ENCODE data around the gene SHE.
A peak's percentile ranks its signal among the peaks of the same experiment; 100 is the strongest.
"Not testable (repeated sequence)": the region's sequence is repeated elsewhere in the genome, so short reads cannot be mapped to it uniquely, and the experiment has no call there.

Gene SHE

GRCh38 chr1:154512760-154513159, 10.5 kb upstream of the SHE start:
- DNase-seq: no peak

GRCh38 chr1:154503898-154504297, 1.7 kb upstream of the SHE start:
- no peak for DNase-seq

- DNase-seq: no peak
Measured at GRCh38 chr1:154502744-154503115, 518 bp upstream of the SHE start.

- DNase-seq: no peak
Measured at GRCh38 chr1:154501423-154502065, 668 bp downstream of the SHE start.

GRCh38 chr1:154500533-154500932, 1.7 kb downstream of the SHE start:
- DNase-seq: no peak

GRCh38 chr1:154499446-154499845, 2.8 kb downstream of the SHE start:
- DNase-seq: no peak

GRCh38 chr1:154497026-154497806, 5.0 kb downstream of the SHE start:
- no peak for DNase-seq

- no peak for DNase-seq
Measured at GRCh38 chr1:154496383-154496782, 5.8 kb downstream of the SHE start.

- DNase-seq: no peak
Measured at GRCh38 chr1:154495496-154496273, 6.5 kb downstream of the SHE start.

- no peak for DNase-seq
Measured at GRCh38 chr1:154493276-154493675, 8.9 kb downstream of the SHE start.

- DNase-seq: no peak
Measured at GRCh38 chr1:154492115-154492514, 10.1 kb downstream of the SHE start.

GRCh38 chr1:154490317-154490716, 11.9 kb downstream of the SHE start:
- DNase-seq: no peak

GRCh38 chr1:154489695-154490274, 12.4 kb downstream of the SHE start:
- DNase-seq: no peak

GRCh38 chr1:154488922-154489321, 13.3 kb downstream of the SHE start:
- DNase-seq: no peak

GRCh38 chr1:154486756-154487155, 15.5 kb downstream of the SHE start:
- DNase-seq: not testable (repeated sequence)

GRCh38 chr1:154485910-154486496, 16.2 kb downstream of the SHE start:
- DNase-seq: no peak

GRCh38 chr1:154485106-154485505, 17.1 kb downstream of the SHE start:
- no peak for DNase-seq

- DNase-seq: no peak
Measured at GRCh38 chr1:154483941-154484803, 18.0 kb downstream of the SHE start.

- no peak for DNase-seq
Measured at GRCh38 chr1:154481053-154481452, 21.2 kb downstream of the SHE start.

- DNase-seq: peak; percentile 92
Measured at GRCh38 chr1:154479764-154480421, 22.3 kb downstream of the SHE start.

GRCh38 chr1:154478639-154479038, 23.6 kb downstream of the SHE start:
- no peak for DNase-seq

- DNase-seq: no peak
Measured at GRCh38 chr1:154478013-154478412, 24.2 kb downstream of the SHE start.
